ENCODE measurements around the gene NTRK2. TPM values are rescaled to one million over a fixed set of nuclear protein-coding genes. Genes with fewer than 3 reads are reported as not detected.

Gene NTRK2
- total RNA-seq, 1 experiment from 2014 or later = not detected

- no peak for DNase-seq
- no peaks in the 10 kb centered on the region for H3K36me3 ChIP-seq (replicated peaks; ENCODE audit: control insufficient read depth, insufficient read depth, low read length)
- H3K27me3 ChIP-seq (ENCODE audit: control insufficient read depth, insufficient read depth, low read length) = no peaks in the 10 kb centered on the region
- H3K4me3 ChIP-seq (ENCODE audit: insufficient read depth, low read depth, low read length) = no peak overlapping the region
Observed at GRCh38 chr9:84821431-84821830, 151.9 kb downstream of the NTRK2 start.

- H3K36me3 ChIP-seq (replicated peaks; ENCODE audit: control insufficient read depth, insufficient read depth, low read length) = no peaks in the 10 kb centered on the region
- H3K4me3 ChIP-seq (ENCODE audit: insufficient read depth, low read depth, low read length) = no peak overlapping the region
- H3K27me3 ChIP-seq (ENCODE audit: control insufficient read depth, insufficient read depth, low read length) = no peaks in the 10 kb centered on the region
- DNase-seq = no peak
Observed at GRCh38 chr9:84822589-84823233, 153.2 kb downstream of the NTRK2 start.

DNA sequence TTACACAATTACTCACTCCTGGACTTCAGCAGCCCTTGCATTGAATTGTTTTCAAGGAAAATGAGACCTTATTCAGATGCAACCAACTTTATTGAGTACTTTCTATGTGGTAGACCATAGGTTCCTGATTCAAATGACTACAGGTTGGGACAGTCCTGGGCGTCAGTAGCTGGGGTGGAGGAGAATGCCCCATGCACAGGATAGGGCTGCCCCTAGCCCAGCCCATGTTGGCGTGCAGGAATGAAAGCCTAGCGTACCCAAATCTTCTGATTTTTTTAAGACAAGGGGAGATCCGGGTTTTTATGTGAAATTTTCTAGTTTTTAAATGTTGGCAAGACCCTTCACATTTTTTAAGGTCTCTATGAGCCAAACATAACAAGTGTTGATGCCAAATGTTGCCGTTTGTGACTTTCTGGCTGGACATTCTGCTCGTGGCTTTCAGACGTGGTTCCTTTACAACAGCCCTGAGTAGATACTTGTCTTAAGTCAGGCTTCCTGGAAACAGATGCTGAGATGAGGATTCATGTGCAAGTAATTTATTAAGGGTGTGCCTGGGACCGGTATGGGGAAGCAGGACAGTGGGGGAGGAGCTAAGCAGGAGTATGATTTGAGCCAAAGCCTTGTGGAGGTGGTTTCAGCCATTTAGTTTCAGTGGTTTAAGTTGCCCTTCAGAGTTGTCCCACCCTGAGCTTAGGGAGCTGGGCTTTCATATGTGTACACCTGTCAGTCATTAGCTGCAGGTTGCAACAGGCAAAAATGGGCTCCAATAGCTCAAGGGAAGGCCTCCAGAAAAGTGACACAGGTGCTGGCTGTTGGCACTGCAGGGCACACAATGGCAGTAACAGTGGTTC lies 154.1 kb downstream of the NTRK2 start:
- no peak for DNase-seq
- Histone ChIP-seq H3K4me3 (ENCODE audit: insufficient read depth, low read depth, low read length) (no peak overlapping the region), H3K36me3 (replicated peaks; ENCODE audit: control insufficient read depth, insufficient read depth, low read length) (no peaks in the 10 kb centered on the region), H3K27me3 (ENCODE audit: control insufficient read depth, insufficient read depth, low read length) (no peaks in the 10 kb centered on the region)

DNA sequence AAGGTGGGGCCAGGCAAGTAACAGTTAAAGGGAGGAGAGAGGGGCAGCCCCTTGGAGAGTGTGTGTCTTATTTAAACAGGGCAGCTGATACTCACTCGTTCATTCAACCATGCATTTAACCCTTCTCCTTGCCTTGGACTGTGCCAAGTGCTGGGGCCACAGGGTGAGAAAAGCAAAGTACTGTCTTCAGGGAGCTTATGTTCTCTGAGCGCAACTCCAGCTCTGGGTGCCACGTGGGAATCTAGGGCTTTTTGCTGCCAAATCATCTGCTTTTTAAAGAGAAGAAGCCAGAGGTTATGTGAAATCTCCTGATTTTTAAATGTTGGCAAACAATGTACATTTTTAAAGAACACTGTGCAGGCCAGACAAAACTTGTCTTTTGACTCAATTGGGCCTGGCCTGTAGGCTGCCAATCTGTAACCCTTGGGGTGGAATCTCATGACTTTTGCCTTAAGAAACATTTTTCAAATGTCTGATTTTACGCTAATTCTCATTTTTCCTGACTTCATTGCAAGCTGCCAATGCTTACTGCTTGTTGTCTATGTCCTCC lies 157.8 kb downstream of the NTRK2 start:
- H3K36me3 ChIP-seq (replicated peaks; ENCODE audit: control insufficient read depth, insufficient read depth, low read length) = no peaks in the 10 kb centered on the region
- DNase-seq = no peak
- no peaks in the 10 kb centered on the region for H3K27me3 ChIP-seq (ENCODE audit: control insufficient read depth, insufficient read depth, low read length)
- no peak overlapping the region for H3K4me3 ChIP-seq (ENCODE audit: insufficient read depth, low read depth, low read length)

- DNase-seq = no peak
- Histone ChIP-seq H3K27me3 (ENCODE audit: control insufficient read depth, insufficient read depth, low read length) (no peaks in the 10 kb centered on the region), H3K36me3 (replicated peaks; ENCODE audit: control insufficient read depth, insufficient read depth, low read length) (no peaks in the 10 kb centered on the region)
Observed at GRCh38 chr9:84828046-84828445, 158.5 kb downstream of the NTRK2 start.

DNA sequence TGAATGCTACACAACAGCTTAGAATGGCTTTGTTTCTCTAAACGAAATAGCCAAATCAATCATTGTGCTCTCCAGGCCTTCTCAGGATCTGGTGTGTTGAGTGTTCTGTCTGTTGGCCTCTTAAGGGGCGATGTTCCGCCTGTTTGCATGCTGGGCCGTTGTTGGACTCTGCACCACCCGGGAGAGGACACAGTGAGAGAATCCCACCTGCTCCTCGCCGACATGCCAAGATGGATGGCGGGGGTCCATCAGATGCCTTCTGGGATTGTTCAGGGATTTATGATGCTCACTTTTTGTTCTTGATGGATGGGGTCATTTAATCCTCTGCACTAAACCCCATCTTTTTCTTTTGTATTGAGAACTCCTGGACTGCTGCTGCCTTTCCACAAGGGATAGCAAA lies 159.9 kb downstream of the NTRK2 start:
- H3K27me3 ChIP-seq (ENCODE audit: control insufficient read depth, insufficient read depth, low read length) = no peaks in the 10 kb centered on the region
- no peak overlapping the region for H3K4me3 ChIP-seq (ENCODE audit: insufficient read depth, low read depth, low read length)
- no peak for DNase-seq
- H3K36me3 ChIP-seq (replicated peaks; ENCODE audit: control insufficient read depth, insufficient read depth, low read length) = no peaks in the 10 kb centered on the region

More at GRCh38 chr9:84828046-84828445, 158.5 kb downstream of the NTRK2 start:
- H3K4me3 ChIP-seq (ENCODE audit: insufficient read depth, low read depth, low read length) = no peak overlapping the region

- no peak overlapping the region for H3K4me3 ChIP-seq (ENCODE audit: insufficient read depth, low read depth, low read length)
- no peak for DNase-seq
- no peaks in the 10 kb centered on the region for H3K36me3 ChIP-seq (replicated peaks; ENCODE audit: control insufficient read depth, insufficient read depth, low read length)
- no peaks in the 10 kb centered on the region for H3K27me3 ChIP-seq (ENCODE audit: control insufficient read depth, insufficient read depth, low read length)
Observed at GRCh38 chr9:84829997-84830696, 160.6 kb downstream of the NTRK2 start.

- no peak overlapping the region for H3K4me3 ChIP-seq (ENCODE audit: insufficient read depth, low read depth, low read length)
- H3K27me3 ChIP-seq (ENCODE audit: control insufficient read depth, insufficient read depth, low read length) = no peaks in the 10 kb centered on the region
- H3K36me3 ChIP-seq (replicated peaks; ENCODE audit: control insufficient read depth, insufficient read depth, low read length) = no peaks in the 10 kb centered on the region
- no peak for DNase-seq
Observed at GRCh38 chr9:84831377-84831776, 161.8 kb downstream of the NTRK2 start.

DNA sequence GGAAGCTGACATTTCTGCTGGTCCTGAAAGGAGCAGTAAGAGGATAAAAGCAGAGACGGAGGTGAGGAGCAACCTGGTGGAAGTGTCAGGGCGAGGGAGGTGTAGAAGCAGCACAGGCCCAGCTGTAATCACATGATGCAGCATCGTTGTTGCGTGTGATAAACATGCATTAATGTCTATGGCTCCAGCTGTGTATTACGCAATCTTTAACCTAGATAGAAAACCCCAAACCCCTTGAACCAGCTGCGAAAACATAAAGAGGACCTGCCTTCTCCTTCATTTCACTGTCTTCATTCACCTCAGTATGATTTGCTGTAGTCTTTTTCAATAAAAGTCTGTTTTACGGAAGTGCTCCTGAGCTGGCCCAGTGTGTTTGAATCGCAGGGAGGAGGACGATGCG lies 162.9 kb downstream of the NTRK2 start:
- Histone ChIP-seq H3K36me3 (replicated peaks; ENCODE audit: control insufficient read depth, insufficient read depth, low read length) (no peaks in the 10 kb centered on the region), H3K27me3 (ENCODE audit: control insufficient read depth, insufficient read depth, low read length) (no peaks in the 10 kb centered on the region), H3K4me3 (ENCODE audit: insufficient read depth, low read depth, low read length) (no peak overlapping the region)
- DNase-seq = no peak

DNA sequence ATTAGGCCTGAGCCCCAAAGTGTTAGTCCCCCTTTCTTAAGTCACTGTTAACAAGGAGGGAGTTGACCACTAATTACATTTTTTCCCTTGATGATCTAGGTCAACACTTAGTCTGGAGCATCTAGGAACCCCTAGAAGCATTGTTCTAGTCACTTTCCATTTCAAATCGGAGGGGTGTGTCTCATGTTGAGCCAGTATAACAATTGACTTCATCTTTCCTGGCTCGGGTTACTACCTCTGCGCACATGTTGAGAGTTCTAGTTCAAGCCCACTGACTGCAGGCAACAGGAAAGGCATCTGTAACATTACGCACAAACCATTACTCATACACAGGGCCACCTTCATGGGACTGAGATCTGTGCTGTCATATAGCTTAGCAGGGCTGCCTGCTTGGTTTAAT lies 164.9 kb downstream of the NTRK2 start:
- Histone ChIP-seq H3K27me3 (ENCODE audit: control insufficient read depth, insufficient read depth, low read length) (no peaks in the 10 kb centered on the region), H3K36me3 (replicated peaks; ENCODE audit: control insufficient read depth, insufficient read depth, low read length) (no peaks in the 10 kb centered on the region), H3K4me3 (ENCODE audit: insufficient read depth, low read depth, low read length) (no peak overlapping the region)
- DNase-seq = no peak

DNA sequence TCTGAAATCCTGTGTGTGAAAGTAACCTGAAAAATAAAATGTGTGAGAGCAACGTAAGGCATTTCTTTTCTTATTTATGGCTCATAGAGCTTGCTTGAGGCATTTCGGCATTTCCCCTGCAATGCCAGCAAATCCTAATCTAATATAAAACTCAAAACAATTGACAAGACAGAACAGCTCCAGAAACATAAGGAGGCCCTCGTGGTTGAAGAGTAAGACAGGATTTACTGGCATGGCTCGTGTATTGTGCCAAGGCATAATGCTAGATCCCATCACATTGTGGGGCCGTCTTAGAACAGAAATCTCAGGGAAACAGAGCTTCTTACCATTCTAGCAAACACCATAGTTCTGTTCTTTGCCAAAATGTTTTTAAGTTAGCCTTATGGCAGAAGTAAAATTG lies 166.2 kb downstream of the NTRK2 start:
- no peaks in the 10 kb centered on the region for H3K27me3 ChIP-seq (ENCODE audit: control insufficient read depth, insufficient read depth, low read length)
- no peak overlapping the region for H3K4me3 ChIP-seq (ENCODE audit: insufficient read depth, low read depth, low read length)
- H3K36me3 ChIP-seq (replicated peaks; ENCODE audit: control insufficient read depth, insufficient read depth, low read length) = no peaks in the 10 kb centered on the region
- DNase-seq = no peak

DNA sequence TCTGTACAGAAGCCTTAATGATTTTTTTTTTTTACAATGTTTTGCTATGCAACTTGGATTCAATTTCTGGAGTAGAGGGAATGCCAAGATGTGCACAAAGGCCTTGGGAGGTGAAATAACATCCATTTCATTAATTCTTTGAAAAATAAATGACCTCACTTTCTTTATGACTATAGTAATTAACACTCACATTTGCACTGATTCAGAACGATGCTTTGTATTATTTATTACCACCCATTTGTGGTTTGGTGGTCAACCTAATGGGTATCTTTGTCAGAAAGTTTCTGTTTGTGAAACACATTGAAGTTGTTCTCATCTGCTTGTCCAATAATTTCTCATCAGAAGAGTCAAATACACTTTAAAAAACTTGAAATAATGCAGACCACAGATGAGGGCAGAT lies 169.3 kb downstream of the NTRK2 start:
- H3K4me3 ChIP-seq (ENCODE audit: insufficient read depth, low read depth, low read length) = no peak overlapping the region
- DNase-seq = no peak

DNA sequence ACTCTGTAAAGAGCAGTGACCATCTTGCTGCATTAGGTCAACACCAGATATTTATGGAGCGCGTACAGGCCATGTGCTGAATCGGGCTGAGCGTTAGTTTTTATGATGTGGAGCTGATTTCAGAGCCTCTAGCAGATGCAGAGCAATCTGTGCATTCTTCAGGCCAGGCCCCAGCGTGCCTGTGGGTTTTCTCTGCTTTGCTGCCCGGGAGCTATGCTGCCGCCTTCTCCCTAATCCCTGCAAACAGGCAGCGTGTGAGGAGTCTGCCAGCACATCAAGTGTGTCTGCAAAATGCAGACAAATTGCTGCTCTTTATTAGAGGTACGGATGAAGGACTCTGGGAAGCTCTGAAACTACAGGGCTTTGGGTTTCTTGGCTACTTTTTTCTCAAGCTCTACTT lies 170.0 kb downstream of the NTRK2 start:
- no peak for DNase-seq
- H3K4me3 ChIP-seq (ENCODE audit: insufficient read depth, low read depth, low read length) = no peak overlapping the region
- no peaks in the 10 kb centered on the region for H3K27me3 ChIP-seq (ENCODE audit: control insufficient read depth, insufficient read depth, low read length)
- no peaks in the 10 kb centered on the region for H3K36me3 ChIP-seq (replicated peaks; ENCODE audit: control insufficient read depth, insufficient read depth, low read length)

More for the DNA sequence above, 169.3 kb downstream of the NTRK2 start:
- Histone ChIP-seq H3K27me3 (ENCODE audit: control insufficient read depth, insufficient read depth, low read length) (no peaks in the 10 kb centered on the region), H3K36me3 (replicated peaks; ENCODE audit: control insufficient read depth, insufficient read depth, low read length) (no peaks in the 10 kb centered on the region)

- DNase-seq = no peak
- Histone ChIP-seq H3K4me3 (ENCODE audit: insufficient read depth, low read depth, low read length) (no peak overlapping the region), H3K36me3 (replicated peaks; ENCODE audit: control insufficient read depth, insufficient read depth, low read length) (no peaks in the 10 kb centered on the region), H3K27me3 (ENCODE audit: control insufficient read depth, insufficient read depth, low read length) (no peaks in the 10 kb centered on the region)
Observed at GRCh38 chr9:84841931-84842330, 172.4 kb downstream of the NTRK2 start.
